ENCODE data around the gene PGGT1B.

- TF ChIP-seq CTCF (conservative IDR thresholded peaks at IDR 0.05; ENCODE audit: low read depth, low read length) (no peak), EZH2 (IDR thresholded peaks at IDR 0.05; ENCODE audit: low read length, unreplicated experiment) (no peak), EZH2phosphoT487 (IDR thresholded peaks at IDR 0.05; ENCODE audit: borderline replicate concordance, low read length) (no peak)
Observed at GRCh38 chr5:115260248-115260647, 2.4 kb downstream of the PGGT1B start.

Data from PC-3 (cell line).